Measurements from ENCODE around the gene GALNT18. TPM values are rescaled to one million over a fixed set of nuclear protein-coding genes. Genes with fewer than 3 reads are reported as not detected.

GALNT18 gene
- total and polyA plus RNA-seq, 2 of the 4 experiments (the other 2 are of a cell fraction) = 9.5 to 11.3 TPM

GRCh38 chr11:11458485-11458884, 163.3 kb downstream of the GALNT18 start:
- no peak for TF ChIP-seq MAZ (IDR thresholded peaks at IDR 0.05; ENCODE audit: borderline replicate concordance, low read depth, low read length)
- no peak for TF ChIP-seq RAD21 (IDR thresholded peaks at IDR 0.05; ENCODE audit: low read length)
- TF ChIP-seq, protein P1, sequence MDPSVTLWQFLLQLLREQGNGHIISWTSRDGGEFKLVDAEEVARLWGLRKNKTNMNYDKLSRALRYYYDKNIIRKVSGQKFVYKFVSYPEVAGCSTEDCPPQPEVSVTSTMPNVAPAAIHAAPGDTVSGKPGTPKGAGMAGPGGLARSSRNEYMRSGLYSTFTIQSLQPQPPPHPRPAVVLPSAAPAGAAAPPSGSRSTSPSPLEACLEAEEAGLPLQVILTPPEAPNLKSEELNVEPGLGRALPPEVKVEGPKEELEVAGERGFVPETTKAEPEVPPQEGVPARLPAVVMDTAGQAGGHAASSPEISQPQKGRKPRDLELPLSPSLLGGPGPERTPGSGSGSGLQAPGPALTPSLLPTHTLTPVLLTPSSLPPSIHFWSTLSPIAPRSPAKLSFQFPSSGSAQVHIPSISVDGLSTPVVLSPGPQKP (IDR thresholded peaks at IDR 0.05; ENCODE audit: borderline replicate concordance, low read depth, low read length) = no peak
- TF ChIP-seq FOS (IDR thresholded peaks at IDR 0.05; ENCODE audit: low read depth, low read length) = no peak
- no peak for TF ChIP-seq RCOR1 (IDR thresholded peaks at IDR 0.05; ENCODE audit: insufficient replicate concordance, low read length)
- no peak for TF ChIP-seq MAFK (IDR thresholded peaks at IDR 0.05; ENCODE audit: low read depth, low read length)
- TF ChIP-seq RFX5 (IDR thresholded peaks at IDR 0.05; ENCODE audit: low read depth, low read length) = no peak
- TF ChIP-seq CEBPB (IDR thresholded peaks at IDR 0.05; ENCODE audit: low read depth, low read length) = no peak
- no peak for TF ChIP-seq NFE2L2 (IDR thresholded peaks at IDR 0.05; ENCODE audit: low read depth, low read length)
- TF ChIP-seq BHLHE40 (IDR thresholded peaks at IDR 0.05; ENCODE audit: low read depth, low read length) = no peak
- TF ChIP-seq POLR2A (IDR thresholded peaks at IDR 0.05; ENCODE audit: low read depth, low read length) = no peak
- no peak for TF ChIP-seq MXI1 (IDR thresholded peaks at IDR 0.05; ENCODE audit: borderline replicate concordance, low read depth, low read length)
- TF ChIP-seq, protein P2, sequence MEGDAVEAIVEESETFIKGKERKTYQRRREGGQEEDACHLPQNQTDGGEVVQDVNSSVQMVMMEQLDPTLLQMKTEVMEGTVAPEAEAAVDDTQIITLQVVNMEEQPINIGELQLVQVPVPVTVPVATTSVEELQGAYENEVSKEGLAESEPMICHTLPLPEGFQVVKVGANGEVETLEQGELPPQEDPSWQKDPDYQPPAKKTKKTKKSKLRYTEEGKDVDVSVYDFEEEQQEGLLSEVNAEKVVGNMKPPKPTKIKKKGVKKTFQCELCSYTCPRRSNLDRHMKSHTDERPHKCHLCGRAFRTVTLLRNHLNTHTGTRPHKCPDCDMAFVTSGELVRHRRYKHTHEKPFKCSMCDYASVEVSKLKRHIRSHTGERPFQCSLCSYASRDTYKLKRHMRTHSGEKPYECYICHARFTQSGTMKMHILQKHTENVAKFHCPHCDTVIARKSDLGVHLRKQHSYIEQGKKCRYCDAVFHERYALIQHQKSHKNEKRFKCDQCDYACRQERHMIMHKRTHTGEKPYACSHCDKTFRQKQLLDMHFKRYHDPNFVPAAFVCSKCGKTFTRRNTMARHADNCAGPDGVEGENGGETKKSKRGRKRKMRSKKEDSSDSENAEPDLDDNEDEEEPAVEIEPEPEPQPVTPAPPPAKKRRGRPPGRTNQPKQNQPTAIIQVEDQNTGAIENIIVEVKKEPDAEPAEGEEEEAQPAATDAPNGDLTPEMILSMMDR (conservative IDR thresholded peaks at IDR 0.05; ENCODE audit: low read depth, low read length) = no peak
- H2BK120ac ChIP-seq (ENCODE audit: low read depth, low read length) = no peak overlapping the region
- H3K4me1 ChIP-seq (ENCODE audit: control insufficient read depth, insufficient read depth, low read length) = peaks cover 7% of the 10 kb centered on the region; the same call in 1 of the 2 replicates
- no peak overlapping the region for H3K14ac ChIP-seq (replicated peaks; ENCODE audit: low read depth, low read length)
- H3K9me1 ChIP-seq (ENCODE audit: insufficient read depth, low read length) = no peaks in the 10 kb centered on the region
- H3K56ac ChIP-seq (ENCODE audit: extremely low read depth, insufficient read depth, low read length) = no peak overlapping the region
- no peak overlapping the region for H3K18ac ChIP-seq (ENCODE audit: low read depth, low read length)
- ChIA-PET CTCF (no interaction called here), POLR2A (ENCODE audit: unreplicated experiment) (no interaction called here)
- no peak overlapping the region; the same call in 1 of the 2 replicates for H2BK20ac ChIP-seq (ENCODE audit: low read depth, low read length)
- no peaks in the 10 kb centered on the region for H4K20me1 ChIP-seq (ENCODE audit: insufficient read depth, low read length)
- no peak overlapping the region for H3K27ac ChIP-seq (ENCODE audit: insufficient read depth, low read length)
- no peak overlapping the region for H3K4me2 ChIP-seq (ENCODE audit: low read depth, low read length)
- no peak overlapping the region for H2AFZ ChIP-seq (replicated peaks; ENCODE audit: low read length, poor library complexity)
- no peak overlapping the region for H3K4me3 ChIP-seq (ENCODE audit: insufficient read depth, low read depth, low read length)
- H3K36me3 ChIP-seq (ENCODE audit: control insufficient read depth, insufficient read depth, low read length) = no peaks in the 10 kb centered on the region
- H3K9ac ChIP-seq (ENCODE audit: low read depth, low read length) = no peak overlapping the region
- no TSS peak for BruUV-seq (replicated peaks)
- no peak overlapping the region for H3K23ac ChIP-seq (ENCODE audit: low read depth, low read length)
- DNase-seq (no peak), ATAC-seq (ENCODE audit: low read depth) (no peak)
- no peak overlapping the region for H4K8ac ChIP-seq (ENCODE audit: low read depth in 2 of 2, low read length in 2 of 2)
- no peaks in the 10 kb centered on the region for H3K79me1 ChIP-seq (ENCODE audit: low read depth in 1 of 2, low read length in 2 of 2)
- in situ Hi-C loops (cut with MboI; ENCODE audit: low sequenced_read_pairs) = no loop called here
- H2BK15ac ChIP-seq (ENCODE audit: low read depth, low read length) = no peak overlapping the region
- WGBS, 2 experiments (ENCODE audit: extremely low coverage in 2 of 2, insufficient read length in 1 of 2) = 27% methylated on average over 2 of the region's 9 CpGs; no CpG with 5 or more reads in 1 of the 2 experiments
- no peak overlapping the region for H3K4ac ChIP-seq (ENCODE audit: low read depth, low read length)
- intact Hi-C loops (cut with micrococcal nuclease) = no loop called here
- dilution Hi-C loops (cut with HindIII; ENCODE audit: low sequenced_read_pairs, unreplicated experiment) = no loop called here
- H2BK5ac ChIP-seq (ENCODE audit: low read depth, low read length, poor library complexity, severe bottlenecking) = no peak overlapping the region
- no peak overlapping the region for H4K5ac ChIP-seq (ENCODE audit: low read depth, low read length)
- peaks cover 2% of the 10 kb centered on the region; the same call in 1 of the 2 replicates for H3K9me3 ChIP-seq (ENCODE audit: control insufficient read depth, insufficient read depth, low read length)
- H3K27me3 ChIP-seq (ENCODE audit: control insufficient read depth, insufficient read depth, low read length) = peaks cover 11% of the 10 kb centered on the region
- H4K91ac ChIP-seq (ENCODE audit: insufficient read depth, low read depth, low read length) = no peak overlapping the region
- H2AK9ac ChIP-seq (replicated peaks; ENCODE audit: low read depth, low read length, poor library complexity) = no peak overlapping the region
- H2AK5ac ChIP-seq (ENCODE audit: low read depth, low read length) = peak overlapping the region; percentile 7; the same call in 1 of the 2 replicates

Measured in IMR-90 (cell line).